ENCODE measurements around the gene ARVCF. TPM values are rescaled to one million over a fixed set of nuclear protein-coding genes. Genes with fewer than 3 reads are reported as not detected.

ARVCF gene
- total and polyA plus RNA-seq, 4 donors = 10.0 to 23.4 (median 16.6) TPM

DNA sequence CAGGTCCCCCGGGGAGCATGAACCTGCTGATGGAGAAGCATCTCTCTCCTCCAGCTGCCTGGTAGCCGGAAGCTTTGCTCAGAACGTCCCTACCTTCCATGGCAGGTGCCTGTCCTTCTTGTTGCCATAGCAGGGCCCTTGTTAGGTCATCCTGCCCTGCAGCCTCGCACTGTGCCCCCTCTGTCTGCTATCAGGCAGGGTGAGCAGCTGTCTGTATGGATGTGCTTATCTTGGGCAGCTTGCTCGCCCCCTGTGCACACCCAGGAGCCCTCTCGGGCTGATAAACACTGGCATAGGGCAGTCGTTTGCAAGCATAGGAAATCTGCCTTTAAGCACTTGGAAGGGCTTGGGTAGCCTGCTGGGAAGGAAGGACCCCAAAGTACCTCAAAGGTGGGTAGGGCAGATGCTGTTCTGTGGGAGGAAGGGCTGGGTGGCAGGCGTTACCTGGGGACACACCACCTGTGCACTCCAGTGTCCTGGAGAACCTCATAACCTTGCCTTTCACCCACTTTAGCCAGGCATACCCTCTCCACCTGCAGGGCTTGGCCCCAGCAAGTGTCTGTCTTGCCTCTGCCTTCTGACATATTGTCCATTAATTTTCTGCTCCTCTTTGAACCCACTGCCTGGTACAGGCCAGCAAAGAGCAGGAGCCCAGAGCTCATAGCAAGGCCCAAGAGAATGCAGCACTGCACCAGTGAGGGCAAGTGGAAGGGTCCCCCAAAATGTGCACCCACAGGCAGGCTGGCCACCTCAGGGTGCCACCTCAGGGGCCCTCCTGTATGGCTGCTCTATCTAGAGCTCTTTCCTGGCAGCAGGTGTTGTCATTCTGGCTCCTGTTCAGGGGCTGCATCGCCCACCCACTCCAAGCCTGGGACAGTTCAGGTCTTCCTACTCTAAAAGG lies 83.0 kb downstream of the ARVCF start:
- no peak for ATAC-seq (ENCODE audit: insufficient read depth, low FRiP score)
- Histone ChIP-seq H3K4me1 (ENCODE audit: control insufficient read depth in 5 of 5, insufficient read depth in 5 of 5, low read length in 5 of 5) (peaks cover 0 to 3% (median 0%) of the 10 kb centered on the region in 5 donors), H3K9me3 (ENCODE audit: control insufficient read depth in 4 of 4, insufficient read depth in 3 of 4, low read length in 3 of 4) (peaks cover 0 to 5% (median 0%) of the 10 kb centered on the region in 4 donors), H3K27ac (ENCODE audit: low read depth in 1 of 2, low read length in 1 of 2) (no peak overlapping the region), H3K9ac (ENCODE audit: insufficient read depth in 1 of 2, low read length in 2 of 2) (no peak overlapping the region), H3K36me3 (ENCODE audit: control insufficient read depth in 4 of 4, insufficient read depth in 4 of 4, low read length in 4 of 4) (peaks cover 0 to 7% (median 0%) of the 10 kb centered on the region in 4 donors), H3K4me3 (no peak overlapping the region), H3K27me3 (ENCODE audit: control insufficient read depth in 3 of 3, insufficient read depth in 3 of 3, low read length in 2 of 3) (no peaks in the 10 kb centered on the region)
- 88 to 89% methylated on average over 9 of the region's 9 CpGs for WGBS, 2 donors
- no peak for DNase-seq
- TF ChIP-seq, protein P1, sequence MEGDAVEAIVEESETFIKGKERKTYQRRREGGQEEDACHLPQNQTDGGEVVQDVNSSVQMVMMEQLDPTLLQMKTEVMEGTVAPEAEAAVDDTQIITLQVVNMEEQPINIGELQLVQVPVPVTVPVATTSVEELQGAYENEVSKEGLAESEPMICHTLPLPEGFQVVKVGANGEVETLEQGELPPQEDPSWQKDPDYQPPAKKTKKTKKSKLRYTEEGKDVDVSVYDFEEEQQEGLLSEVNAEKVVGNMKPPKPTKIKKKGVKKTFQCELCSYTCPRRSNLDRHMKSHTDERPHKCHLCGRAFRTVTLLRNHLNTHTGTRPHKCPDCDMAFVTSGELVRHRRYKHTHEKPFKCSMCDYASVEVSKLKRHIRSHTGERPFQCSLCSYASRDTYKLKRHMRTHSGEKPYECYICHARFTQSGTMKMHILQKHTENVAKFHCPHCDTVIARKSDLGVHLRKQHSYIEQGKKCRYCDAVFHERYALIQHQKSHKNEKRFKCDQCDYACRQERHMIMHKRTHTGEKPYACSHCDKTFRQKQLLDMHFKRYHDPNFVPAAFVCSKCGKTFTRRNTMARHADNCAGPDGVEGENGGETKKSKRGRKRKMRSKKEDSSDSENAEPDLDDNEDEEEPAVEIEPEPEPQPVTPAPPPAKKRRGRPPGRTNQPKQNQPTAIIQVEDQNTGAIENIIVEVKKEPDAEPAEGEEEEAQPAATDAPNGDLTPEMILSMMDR (IDR thresholded peaks at IDR 0.05; ENCODE audit: control extremely low read depth, extremely low read depth) = no peak

DNA sequence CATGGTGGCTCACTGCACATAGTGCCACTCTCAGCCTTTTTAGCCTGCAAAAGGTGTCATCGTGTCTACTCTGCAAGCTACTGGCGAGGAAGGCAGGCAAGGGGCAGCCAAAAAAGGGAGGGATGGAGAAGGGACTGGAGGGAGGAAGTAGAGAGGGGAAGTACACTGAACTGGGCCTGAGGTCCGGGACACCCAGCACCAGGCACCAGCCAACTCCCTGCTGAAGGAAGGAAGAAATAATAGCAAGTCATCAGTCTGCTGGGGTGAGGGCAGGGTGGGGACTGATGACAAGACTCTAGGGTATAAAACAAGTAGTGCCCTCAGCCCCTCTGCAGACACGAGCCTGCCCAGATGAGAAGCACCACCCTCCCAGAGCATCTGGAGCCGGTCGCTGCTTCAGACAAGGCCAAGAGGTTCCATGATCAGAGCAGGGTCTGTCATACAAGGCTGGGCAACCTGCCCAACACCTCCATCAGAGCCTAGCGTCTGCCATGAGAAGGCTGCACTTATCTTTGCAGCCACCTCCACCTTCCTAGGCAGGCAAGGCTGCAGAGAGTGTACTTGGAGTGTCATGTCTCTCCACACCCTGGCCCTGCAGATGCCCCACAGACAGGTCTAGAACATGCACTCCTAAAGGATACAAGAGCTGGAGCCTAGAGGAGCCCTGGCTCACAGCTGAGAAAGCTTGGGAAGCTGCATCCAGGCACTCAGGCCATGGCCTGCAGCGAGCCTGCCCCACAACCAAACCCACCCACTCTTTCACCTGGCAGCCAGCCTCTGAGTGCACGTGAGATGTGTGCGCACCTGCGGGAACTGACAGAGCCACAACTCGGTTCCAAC lies 84.0 kb downstream of the ARVCF start:
- Histone ChIP-seq H3K27ac (ENCODE audit: low read depth in 1 of 2, low read length in 1 of 2) (no peak overlapping the region), H3K9ac (ENCODE audit: insufficient read depth in 1 of 2, low read length in 2 of 2) (no peak overlapping the region), H3K36me3 (ENCODE audit: control insufficient read depth in 4 of 4, insufficient read depth in 4 of 4, low read length in 4 of 4) (peaks cover 0 to 7% (median 0%) of the 10 kb centered on the region in 4 donors), H3K4me3 (no peak overlapping the region), H3K9me3 (ENCODE audit: control insufficient read depth in 4 of 4, insufficient read depth in 3 of 4, low read length in 3 of 4) (peaks cover 0 to 5% (median 0%) of the 10 kb centered on the region in 4 donors), H3K4me1 (ENCODE audit: control insufficient read depth in 5 of 5, insufficient read depth in 5 of 5, low read length in 5 of 5) (peaks cover 0 to 3% (median 0%) of the 10 kb centered on the region in 5 donors), H3K27me3 (ENCODE audit: control insufficient read depth in 3 of 3, insufficient read depth in 3 of 3, low read length in 2 of 3) (no peaks in the 10 kb centered on the region)
- no peak for DNase-seq
- TF ChIP-seq, protein P1 (IDR thresholded peaks at IDR 0.05; ENCODE audit: control extremely low read depth, extremely low read depth) = no peak
- WGBS, 2 donors = 57 to 62% methylated on average over 12 of the region's 12 CpGs
- ATAC-seq (ENCODE audit: insufficient read depth, low FRiP score) = peak; percentile 51

DNA sequence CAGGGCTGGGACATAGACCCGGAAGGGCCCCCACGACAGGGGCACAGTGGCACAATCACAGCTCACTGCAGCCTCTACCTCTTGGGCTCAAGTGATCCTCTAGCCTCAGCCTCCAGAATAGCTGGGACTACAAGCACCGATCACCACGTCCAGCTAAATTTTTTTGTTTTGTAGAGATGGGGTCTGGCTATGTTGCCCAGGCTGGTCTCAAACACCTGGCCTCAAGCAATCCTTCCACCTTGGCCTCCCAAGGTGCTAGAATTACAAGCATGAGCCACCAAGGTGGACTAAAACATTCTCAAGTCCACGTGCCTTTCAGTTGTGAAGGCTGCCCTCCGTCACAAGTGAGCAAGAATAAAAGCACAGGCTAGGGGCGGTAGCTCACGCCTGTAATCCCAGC lies 85.1 kb downstream of the ARVCF start:
- WGBS, 2 donors = 98 to 99% methylated on average over 8 of the region's 8 CpGs

More for the DNA sequence above, 85.1 kb downstream of the ARVCF start:
- TF ChIP-seq, protein P1 (IDR thresholded peaks at IDR 0.05; ENCODE audit: control extremely low read depth, extremely low read depth) = no peak
- ATAC-seq (ENCODE audit: insufficient read depth, low FRiP score) (no peak), DNase-seq (no peak)
- Histone ChIP-seq H3K9me3 (ENCODE audit: control insufficient read depth in 4 of 4, insufficient read depth in 3 of 4, low read length in 3 of 4) (peaks cover 0 to 3% (median 0%) of the 10 kb centered on the region in 4 donors), H3K36me3 (ENCODE audit: control insufficient read depth in 4 of 4, insufficient read depth in 4 of 4, low read length in 4 of 4) (peaks cover 0 to 7% (median 0%) of the 10 kb centered on the region in 4 donors), H3K4me1 (ENCODE audit: control insufficient read depth in 5 of 5, insufficient read depth in 5 of 5, low read length in 5 of 5) (peaks cover 0 to 3% (median 0%) of the 10 kb centered on the region in 5 donors), H3K27ac (ENCODE audit: low read depth in 1 of 2, low read length in 1 of 2) (no peak overlapping the region), H3K27me3 (ENCODE audit: control insufficient read depth in 3 of 3, insufficient read depth in 3 of 3, low read length in 2 of 3) (no peaks in the 10 kb centered on the region), H3K4me3 (no peak overlapping the region), H3K9ac (ENCODE audit: insufficient read depth in 1 of 2, low read length in 2 of 2) (no peak overlapping the region)

Measured in lung (tissue), 12 donors.